ACC112 (cell line): ENCODE data around the gene RNF8.
"Not testable (repeated sequence)": the region's sequence is repeated elsewhere in the genome, so short reads cannot be mapped to it uniquely, and the experiment has no call there.

Experiments used
- H2AFZ ChIP-seq: fragments of 200-600 bp; sonication (generic); one replicate; pipeline ENCODE4 v1.6.0; 2017; ENCODE audit warnings: antibody characterized with exemption, low read length; ENCODE audit not compliant: unreplicated experiment
- H3K27ac ChIP-seq: fragments of 200-600 bp; sonication (generic); 2 replicates; pipeline ENCODE4 v1.5.1; 2014; ENCODE audit warnings: low read depth, mild to moderate bottlenecking, antibody characterized with exemption, low read length, moderate library complexity
- H3K27me3 ChIP-seq: fragments of 200-600 bp; sonication (generic); 2 replicates; pipeline ENCODE4 v1.6.1; 2014; ENCODE audit warnings: mild to moderate bottlenecking, antibody characterized with exemption, low read length, moderate library complexity, mixed read lengths; ENCODE audit not compliant: insufficient read depth
- H3K36me3 ChIP-seq: fragments of 200-600 bp; sonication (generic); 2 replicates; pipeline ENCODE4 v1.6.1; 2016; ENCODE audit warnings: mild to moderate bottlenecking, antibody characterized with exemption, low read length, moderate library complexity, mixed read lengths; ENCODE audit not compliant: insufficient read depth
- H3K4me1 ChIP-seq: fragments of 200-600 bp; sonication (generic); one replicate; pipeline ENCODE4 v1.6.1; 2016; ENCODE audit warnings: low read length, mixed read lengths; ENCODE audit not compliant: insufficient read depth, unreplicated experiment, control insufficient read depth
- H3K4me3 ChIP-seq: fragments of 200-600 bp; sonication (generic); 2 replicates; pipeline ENCODE4 v1.5.1; 2014; ENCODE audit warnings: mild to moderate bottlenecking, low read depth, low read length
- H3K79me2 ChIP-seq: fragments of 200-600 bp; sonication (generic); one replicate; pipeline ENCODE4 v1.6.0; 2016; ENCODE audit warnings: low read length; ENCODE audit not compliant: control insufficient read depth, unreplicated experiment, insufficient read depth

RNF8 gene

DNA sequence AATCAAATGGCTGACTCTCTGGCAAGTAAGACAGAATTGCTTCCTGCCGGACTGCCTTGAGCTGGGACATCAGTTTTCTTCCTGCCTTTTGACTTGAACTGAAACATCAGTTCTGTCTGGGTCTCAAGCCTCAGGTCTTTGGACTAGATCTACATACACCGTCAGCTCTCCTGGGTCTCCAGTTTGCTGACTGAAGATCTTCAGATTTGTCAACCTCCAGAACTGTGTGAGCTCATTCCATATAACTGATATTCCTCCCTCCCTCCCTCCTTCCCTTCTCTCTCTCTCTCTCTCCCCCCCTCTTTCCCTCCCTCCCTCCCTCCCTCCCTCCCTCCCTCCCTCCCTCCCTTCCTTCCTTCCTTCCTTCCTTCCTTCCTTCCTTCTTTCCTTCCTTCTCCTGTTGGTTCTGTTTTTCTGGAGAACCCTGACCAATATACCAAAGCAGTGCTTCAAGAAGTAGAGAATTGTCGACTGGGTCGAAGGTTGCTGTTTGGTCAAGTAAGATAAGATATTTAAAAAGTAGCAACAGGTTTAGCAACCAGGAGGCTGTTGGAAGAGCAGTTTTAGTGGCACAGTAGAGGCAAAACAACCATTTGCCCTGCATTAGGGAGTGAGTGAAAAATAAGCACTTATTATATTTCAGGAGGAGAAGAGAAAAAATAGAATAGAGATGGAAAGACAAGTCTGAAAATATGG lies 46.2 kb downstream of the RNF8 start:
- H3K27me3 ChIP-seq: peaks cover 10% of the 10 kb centered on the region
- H3K4me1 ChIP-seq: no peaks in the 10 kb centered on the region
- no peaks in the 10 kb centered on the region for H3K79me2 ChIP-seq
- H3K27ac ChIP-seq: no peak overlapping the region
- H2AFZ ChIP-seq: no peak overlapping the region
- H3K4me3 ChIP-seq: no peak overlapping the region
- H3K36me3 ChIP-seq: no peaks in the 10 kb centered on the region

GRCh38 chr6:37401658-37402057 lies 47.9 kb downstream of the RNF8 start:
- not testable (repeated sequence) for H3K4me1 ChIP-seq, H2AFZ ChIP-seq, H3K36me3 ChIP-seq, H3K4me3 ChIP-seq, H3K27ac ChIP-seq, H3K79me2 ChIP-seq, H3K27me3 ChIP-seq

DNA sequence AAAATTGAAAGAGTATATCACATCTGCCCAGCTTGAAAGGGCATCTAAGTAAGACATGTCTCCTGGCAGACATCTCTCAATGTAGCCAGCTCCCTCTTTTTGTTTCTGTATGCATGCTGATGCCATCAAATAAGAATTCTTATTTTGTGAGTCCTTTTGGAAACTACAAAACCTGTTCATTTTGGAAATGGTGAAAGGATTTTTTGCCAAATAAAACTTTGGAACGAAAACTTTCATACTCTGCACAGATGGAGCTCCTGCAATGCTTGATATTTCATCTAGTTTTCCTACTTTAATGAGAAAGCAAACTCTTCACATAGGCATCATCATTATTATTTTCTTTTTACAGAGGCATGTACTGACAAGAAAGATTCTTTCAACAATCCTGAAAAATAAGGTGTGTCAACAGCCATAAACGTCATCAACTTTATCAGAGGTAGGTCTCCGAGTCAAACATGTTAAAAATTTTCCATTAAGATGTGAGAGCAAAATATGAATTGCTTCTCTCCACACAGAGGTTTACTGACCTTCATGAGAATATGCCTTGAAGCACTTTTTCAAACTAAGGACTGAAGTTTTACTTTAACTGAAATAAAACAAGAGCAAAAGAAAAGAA lies 53.1 kb downstream of the RNF8 start:
- no peaks in the 10 kb centered on the region for H3K4me1 ChIP-seq

DNA sequence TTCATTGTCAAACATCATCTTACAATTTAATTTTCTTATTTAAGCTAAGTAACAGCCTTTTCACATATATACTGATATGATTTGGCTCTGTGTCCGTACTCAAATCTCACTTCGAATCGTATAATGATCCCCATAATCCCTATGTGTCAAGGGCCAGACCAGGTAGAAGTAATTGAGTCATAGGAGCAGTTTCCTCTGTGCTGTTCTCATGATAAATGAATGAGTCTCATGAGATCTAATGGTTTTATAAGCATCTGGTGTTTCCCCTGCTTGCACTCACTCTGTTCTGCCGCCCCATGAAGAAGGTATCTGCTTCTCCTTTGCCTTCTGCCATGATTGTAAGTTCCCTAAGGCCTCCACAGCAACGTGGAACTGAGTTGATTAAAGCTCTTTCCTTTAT lies 54.2 kb downstream of the RNF8 start:
- Histone ChIP-seq H3K27me3 (peaks cover 7% of the 10 kb centered on the region; the same call in 1 of the 2 replicates), H2AFZ (no peak overlapping the region), H3K27ac (no peak overlapping the region), H3K4me1 (no peaks in the 10 kb centered on the region), H3K36me3 (no peaks in the 10 kb centered on the region), H3K4me3 (no peak overlapping the region), H3K79me2 (no peaks in the 10 kb centered on the region)

More for the DNA sequence above, 53.1 kb downstream of the RNF8 start:
- Histone ChIP-seq H3K36me3 (no peaks in the 10 kb centered on the region), H3K27ac (no peak overlapping the region), H2AFZ (no peak overlapping the region), H3K4me3 (no peak overlapping the region), H3K79me2 (no peaks in the 10 kb centered on the region), H3K27me3 (peaks cover 7% of the 10 kb centered on the region; the same call in 1 of the 2 replicates)

- peaks cover 7% of the 10 kb centered on the region; the same call in 1 of the 2 replicates for H3K27me3 ChIP-seq
- no peak overlapping the region for H3K27ac ChIP-seq
- no peak overlapping the region for H3K4me3 ChIP-seq
- H2AFZ ChIP-seq: no peak overlapping the region
- H3K4me1 ChIP-seq: no peaks in the 10 kb centered on the region
- no peaks in the 10 kb centered on the region for H3K79me2 ChIP-seq
- no peaks in the 10 kb centered on the region for H3K36me3 ChIP-seq
These were observed 55.7 kb downstream of the RNF8 start for GRCh38 chr6:37409501-37409900.

DNA sequence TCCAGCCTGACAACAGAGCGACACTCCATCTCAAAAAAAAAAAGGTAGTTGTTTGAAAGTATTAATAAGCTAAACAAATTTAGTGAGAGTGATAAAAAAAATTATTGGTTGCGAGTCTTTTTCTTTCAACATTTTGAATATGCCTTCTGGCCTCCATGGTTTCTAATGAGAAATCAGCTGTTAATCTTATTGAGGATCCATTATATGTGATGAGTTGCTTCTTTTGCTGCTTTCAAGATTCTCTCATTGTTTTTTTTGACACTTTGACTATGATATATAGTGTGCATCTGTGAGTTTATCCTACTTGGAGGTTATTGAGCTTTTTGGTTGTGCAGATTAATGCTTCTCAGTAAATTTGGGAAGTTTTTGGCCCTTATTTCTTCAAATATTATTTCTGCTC lies 63.6 kb downstream of the RNF8 start:
- no peak overlapping the region for H2AFZ ChIP-seq
- no peaks in the 10 kb centered on the region for H3K27me3 ChIP-seq
- H3K4me3 ChIP-seq: no peak overlapping the region
- no peaks in the 10 kb centered on the region for H3K4me1 ChIP-seq
- no peak overlapping the region for H3K27ac ChIP-seq
- no peaks in the 10 kb centered on the region for H3K36me3 ChIP-seq
- no peaks in the 10 kb centered on the region for H3K79me2 ChIP-seq

DNA sequence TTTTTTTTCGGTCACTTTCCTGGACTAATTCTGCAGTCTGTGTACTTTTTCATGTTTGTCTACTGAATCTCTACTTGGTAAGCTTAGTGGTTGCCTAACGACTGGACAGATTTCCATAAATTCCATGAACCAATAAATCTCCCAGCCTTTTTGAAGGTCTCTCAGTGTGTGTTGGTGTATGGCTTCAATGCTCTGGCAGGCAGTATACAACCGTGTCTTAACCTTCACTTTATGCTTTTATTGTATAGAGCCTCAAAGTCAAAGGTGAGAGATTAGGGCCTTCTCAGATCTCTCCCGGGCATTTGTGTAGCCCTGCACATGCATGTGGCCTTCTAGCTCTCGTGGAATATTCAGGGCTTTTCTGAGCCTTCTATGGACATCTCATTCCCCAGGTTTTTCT lies 64.9 kb downstream of the RNF8 start:
- H3K4me3 ChIP-seq: no peak overlapping the region
- H3K4me1 ChIP-seq: no peaks in the 10 kb centered on the region
- no peak overlapping the region for H3K27ac ChIP-seq
- H3K27me3 ChIP-seq: no peaks in the 10 kb centered on the region
- no peaks in the 10 kb centered on the region for H3K36me3 ChIP-seq
- no peak overlapping the region for H2AFZ ChIP-seq
- H3K79me2 ChIP-seq: no peaks in the 10 kb centered on the region

DNA sequence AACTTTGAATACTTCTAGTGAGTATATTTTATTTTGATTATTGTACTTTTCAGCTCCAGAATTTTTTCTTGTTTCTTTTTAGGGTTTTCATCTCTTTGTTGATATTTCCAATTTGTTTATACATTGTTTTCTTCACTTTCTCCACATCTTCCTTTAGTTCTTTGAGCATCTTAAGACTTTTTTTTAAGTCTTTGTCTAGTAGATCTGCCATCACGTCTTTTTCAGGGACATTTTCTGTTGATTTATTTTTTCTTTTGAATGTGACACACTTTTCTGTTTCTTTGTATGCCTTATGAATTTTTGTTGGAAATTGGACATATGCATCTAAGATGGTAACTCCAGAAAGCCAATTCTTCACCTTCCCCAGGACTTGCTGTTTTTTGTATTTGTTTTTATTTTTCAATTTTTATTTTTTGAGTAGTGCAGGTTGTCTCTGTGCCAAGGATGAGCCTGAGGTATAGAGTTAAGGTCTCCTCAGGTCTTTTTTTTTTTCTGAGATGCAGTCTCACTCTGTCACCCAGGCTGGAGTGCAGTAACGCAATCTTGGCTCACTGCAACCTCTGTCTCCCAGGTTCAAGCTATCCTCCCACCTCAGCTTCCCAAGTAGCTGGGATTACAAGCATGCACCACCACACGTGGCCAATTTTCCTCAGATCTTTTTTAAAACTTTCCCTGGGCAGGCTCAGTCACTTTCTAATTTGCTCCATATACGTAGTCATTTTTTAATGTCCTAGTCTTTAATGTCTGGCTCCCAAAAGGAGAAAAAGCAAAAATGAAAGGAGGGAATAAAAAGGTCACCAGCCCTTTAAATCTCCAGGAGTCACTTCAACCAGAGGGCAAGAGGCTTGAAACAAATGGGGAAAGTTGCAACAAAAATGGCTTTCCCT lies 72.5 kb downstream of the RNF8 start:
- no peaks in the 10 kb centered on the region for H3K36me3 ChIP-seq
- H3K27me3 ChIP-seq: no peaks in the 10 kb centered on the region
- H3K4me1 ChIP-seq: no peaks in the 10 kb centered on the region
- no peak overlapping the region for H2AFZ ChIP-seq
- H3K4me3 ChIP-seq: no peak overlapping the region
- H3K79me2 ChIP-seq: no peaks in the 10 kb centered on the region
- no peak overlapping the region for H3K27ac ChIP-seq

DNA sequence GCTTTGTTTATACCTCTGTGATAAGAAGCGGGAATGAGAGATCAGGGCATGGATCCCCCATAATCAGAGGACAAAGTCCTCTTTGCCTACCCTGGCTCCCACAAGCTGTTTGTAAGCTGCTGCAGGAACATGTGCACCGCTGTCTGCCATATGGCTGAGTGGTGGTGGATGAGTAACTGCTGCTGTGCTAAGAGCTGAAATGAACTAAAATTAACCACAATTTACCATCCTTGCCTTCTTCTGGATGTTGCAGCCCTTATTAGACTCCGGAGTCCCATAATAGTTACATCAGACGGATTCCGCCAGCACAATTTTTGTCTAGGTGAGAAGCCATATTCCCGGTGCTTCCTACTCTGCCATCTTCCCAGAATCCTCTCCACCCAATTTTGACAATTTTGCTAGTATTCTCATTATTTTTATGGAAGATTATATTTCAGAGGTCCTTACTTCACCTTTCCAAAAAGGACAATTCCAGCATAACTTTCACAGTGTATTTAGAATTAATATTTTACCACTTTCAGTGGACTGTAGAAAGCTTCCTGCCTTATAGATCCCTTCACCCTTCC lies 73.2 kb downstream of the RNF8 start:
- H3K4me3 ChIP-seq: no peak overlapping the region
- no peaks in the 10 kb centered on the region for H3K36me3 ChIP-seq
- H3K27ac ChIP-seq: no peak overlapping the region
- H2AFZ ChIP-seq: no peak overlapping the region
- H3K27me3 ChIP-seq: no peaks in the 10 kb centered on the region
- no peaks in the 10 kb centered on the region for H3K4me1 ChIP-seq
- H3K79me2 ChIP-seq: no peaks in the 10 kb centered on the region

GRCh38 chr6:37429352-37429750 lies 75.6 kb downstream of the RNF8 start:
- Histone ChIP-seq H3K27me3 (no peaks in the 10 kb centered on the region), H3K4me3 (no peak overlapping the region), H3K79me2 (peaks cover 12% of the 10 kb centered on the region), H3K36me3 (no peaks in the 10 kb centered on the region), H2AFZ (no peak overlapping the region), H3K4me1 (peaks cover 7% of the 10 kb centered on the region), H3K27ac (no peak overlapping the region)
